H1 (cell line): Measurements from ENCODE around the gene MFAP5. TPM values are rescaled to one million over a fixed set of nuclear protein-coding genes. Genes with fewer than 3 reads are reported as not detected.

Experiments used
- CTCF ChIA-PET: fragments of 300-600 bp; sonication (Branson Sonifier 250); formaldehyde crosslinking; loops from one replicate; lab custom pipeline; 2021; ENCODE audit not compliant: partially characterized antibody; lab: Charles Lee
- POLR2A ChIA-PET: fragments of 300-600 bp; sonication (Branson Sonifier 250); formaldehyde crosslinking; loops from one replicate; lab custom pipeline; 2021; ENCODE audit warnings: inconsistent platforms; ENCODE audit not compliant: partially characterized antibody; lab: Charles Lee
- DNase-seq, 2 experiments: peaks; one replicate each; pipeline versions ENCODE4 v3.0.0 to v3.0.0-alpha.2; 2010 to 2022; ENCODE audit warnings: low spot score in 2 of 2, low read depth in 1 of 2, mixed read lengths in 1 of 2
- FAIRE-seq: peaks from 2 replicates; lab custom pipeline; 2011; peaks lifted over from hg19 to GRCh38; lab: Jason Lieb, UNC
- H2AFZ ChIP-seq: 2 replicates; pipeline ENCODE4 v1.8.1; 2012; ENCODE audit warnings: low read length, inconsistent platforms
- H2AK5ac ChIP-seq: 2 replicates; pipeline ENCODE4 v1.6.1; 2013; ENCODE audit warnings: low read depth, low read length
- H2BK120ac ChIP-seq: replicated peaks from 2 replicates; pipeline ENCODE3; 2013; ENCODE audit warnings: low read depth, low read length, inconsistent platforms
- H2BK12ac ChIP-seq: 2 replicates; pipeline ENCODE4 v1.6.1; 2013; ENCODE audit warnings: low read depth, low read length
- H2BK15ac ChIP-seq: 2 replicates; pipeline ENCODE4 v1.6.1; 2013; ENCODE audit warnings: low read length
- H2BK20ac ChIP-seq: 2 replicates; pipeline ENCODE4 v1.6.1; 2013; ENCODE audit warnings: low read length
- H2BK5ac ChIP-seq: 2 replicates; pipeline ENCODE4 v1.6.1; 2013; ENCODE audit warnings: low read depth, low read length
- H3K14ac ChIP-seq: 2 replicates; pipeline ENCODE4 v1.6.1; 2013; ENCODE audit warnings: inconsistent platforms; ENCODE audit not compliant: insufficient read length
- H3K18ac ChIP-seq: 2 replicates; pipeline ENCODE4 v1.6.1; 2013; ENCODE audit warnings: low read length; ENCODE audit errors: extremely low read depth
- H3K23ac ChIP-seq: 2 replicates; pipeline ENCODE4 v1.6.1; 2013; ENCODE audit warnings: inconsistent platforms; ENCODE audit not compliant: insufficient read length
- H3K23me2 ChIP-seq: 2 replicates; pipeline ENCODE4 v1.6.1; 2013; ENCODE audit warnings: low read depth, low read length
- H3K27ac ChIP-seq: 2 replicates; pipeline ENCODE4 v1.6.1; 2011; ENCODE audit warnings: low read depth, low read length, inconsistent platforms
- H3K27me3 ChIP-seq, 4 experiments: replicated peaks in 1 of 4; 1 replicate in 1 of 4; 2 replicates in 3 of 4; pipeline versions ENCODE4 v1.6.1 to v1.8.1; 2011 to 2013; ENCODE audit warnings: low read length in 3 of 4, mild to moderate bottlenecking in 3 of 4, inconsistent platforms in 2 of 4, mixed read lengths in 2 of 4, moderate library complexity in 1 of 4; ENCODE audit not compliant: control insufficient read depth in 3 of 4, insufficient read depth in 3 of 4; ENCODE audit errors: extremely low read depth in 1 of 4
- H3K36me3 ChIP-seq, 4 experiments: 2 replicates each; pipeline versions ENCODE4 v1.6.1 to v1.8.1; 2011 to 2013; ENCODE audit warnings: mild to moderate bottlenecking in 4 of 4, low read length in 3 of 4, moderate library complexity in 2 of 4, control low read depth in 1 of 4, inconsistent platforms in 1 of 4; ENCODE audit not compliant: insufficient read depth in 4 of 4, control insufficient read depth in 2 of 4
- H3K4ac ChIP-seq: replicated peaks from 2 replicates; pipeline ENCODE3; 2013; ENCODE audit warnings: low read length, low read depth, mixed read lengths, inconsistent platforms; ENCODE audit not compliant: insufficient read length
- H3K4me1 ChIP-seq, 4 experiments: replicated peaks in 1 of 4; 1 replicate in 1 of 4; 2 replicates in 3 of 4; pipeline versions ENCODE4 v1.6.1 to v1.8.1; 2011 to 2013; ENCODE audit warnings: low read length in 3 of 4, inconsistent platforms in 2 of 4, mixed read lengths in 1 of 4; ENCODE audit not compliant: insufficient read depth in 4 of 4, control insufficient read depth in 3 of 4
- H3K4me2 ChIP-seq, 2 experiments: 2 replicates each; pipeline versions ENCODE4 v1.6.1 to v1.8.1; 2011 to 2013; ENCODE audit warnings: low read depth in 2 of 2, low read length in 2 of 2, control low read depth in 1 of 2, inconsistent platforms in 1 of 2, mild to moderate bottlenecking in 1 of 2; ENCODE audit not compliant: insufficient read depth in 1 of 2
- H3K4me3 ChIP-seq, 4 experiments: fragments of 200-600, 300-600 bp in 1 of 4; sonication (generic), shearing (Covaris generic), sonication (Bioruptor Twin) in 1 of 4; 2 replicates each; pipeline versions ENCODE4 v1.5.1 to v1.8.1; 2011 to 2016; ENCODE audit warnings: low read length in 4 of 4, low read depth in 3 of 4, control low read depth in 2 of 4, inconsistent platforms in 2 of 4, mild to moderate bottlenecking in 2 of 4, mixed read lengths in 1 of 4, moderate library complexity in 1 of 4; ENCODE audit not compliant: insufficient read depth in 2 of 4; ENCODE audit errors: extremely low read depth in 1 of 4
- H3K56ac ChIP-seq: replicated peaks from 2 replicates; pipeline ENCODE3; 2013; ENCODE audit warnings: low read depth, mild to moderate bottlenecking, mixed read lengths, low read length, inconsistent platforms; ENCODE audit not compliant: insufficient read length
- H3K79me1 ChIP-seq: 2 replicates; pipeline ENCODE4 v1.6.1; 2013; ENCODE audit warnings: low read depth, low read length, control low read depth
- H3K79me2 ChIP-seq, 2 experiments: 2 replicates each; pipeline versions ENCODE4 v1.6.1 to v1.8.1; 2012 to 2013; ENCODE audit warnings: low read length in 2 of 2, mild to moderate bottlenecking in 2 of 2, inconsistent platforms in 1 of 2; ENCODE audit not compliant: insufficient read depth in 2 of 2, control insufficient read depth in 1 of 2
- H3K9ac ChIP-seq, 4 experiments: replicated peaks in 1 of 4; 1 replicate in 1 of 4; 2 replicates in 3 of 4; pipeline versions ENCODE4 v1.6.1 to v1.8.1; 2011 to 2013; ENCODE audit warnings: low read depth in 3 of 4, low read length in 3 of 4, control low read depth in 2 of 4, mild to moderate bottlenecking in 2 of 4, moderate library complexity in 2 of 4, inconsistent platforms in 1 of 4; ENCODE audit errors: extremely low read depth in 1 of 4
- H3K9me3 ChIP-seq, 2 experiments: 2 replicates each; pipeline versions ENCODE4 v1.6.1 to v1.8.1; 2012 to 2013; ENCODE audit warnings: mild to moderate bottlenecking in 2 of 2, moderate library complexity in 2 of 2, control low read depth in 1 of 2, inconsistent platforms in 1 of 2, low read depth in 1 of 2, low read length in 1 of 2, mixed read lengths in 1 of 2; ENCODE audit not compliant: insufficient read depth in 2 of 2
- H4K20me1 ChIP-seq, 2 experiments: replicated peaks in 1 of 2; 2 replicates each; pipeline versions ENCODE3 to v1.8.1; 2011 to 2013; ENCODE audit warnings: inconsistent platforms in 2 of 2, low read length in 2 of 2, mild to moderate bottlenecking in 1 of 2; ENCODE audit not compliant: insufficient read depth in 2 of 2, control insufficient read depth in 1 of 2
- H4K5ac ChIP-seq: 2 replicates; pipeline ENCODE4 v1.6.1; 2013; ENCODE audit warnings: low read length, low read depth, mixed read lengths, inconsistent platforms; ENCODE audit not compliant: insufficient read length
- H4K8ac ChIP-seq: 2 replicates; pipeline ENCODE4 v1.8.0; 2013; ENCODE audit warnings: mild to moderate bottlenecking, moderate library complexity, low read length, inconsistent platforms; ENCODE audit not compliant: insufficient read depth; ENCODE audit errors: extremely low read depth
- H4K91ac ChIP-seq: replicated peaks from 2 replicates; pipeline ENCODE3; 2013; ENCODE audit warnings: low read length, mixed read lengths, inconsistent platforms; ENCODE audit not compliant: insufficient read length
- CREB1 ChIP-seq: IDR thresholded peaks from 2 replicates; pipeline ENCODE4 v1.6.1; 2012; ENCODE audit warnings: inconsistent platforms
- POLR2AphosphoS5 ChIP-seq: IDR thresholded peaks from 2 replicates; pipeline ENCODE4 v1.6.1; 2011; ENCODE audit warnings: low read depth, low read length
- POU5F1 ChIP-seq: IDR thresholded peaks from 2 replicates; pipeline ENCODE4 v1.6.1; 2011; ENCODE audit warnings: low read depth, mild to moderate bottlenecking, low read length, moderate library complexity
- SAP30 ChIP-seq: fragments of 300-600 bp; sonication (generic); IDR thresholded peaks from 2 replicates; pipeline ENCODE4 v1.7.1; 2012; ENCODE audit warnings: low read length, moderate library complexity, mild to moderate bottlenecking, inconsistent platforms; ENCODE audit not compliant: insufficient read depth, insufficient replicate concordance
- WGBS, 2 experiments: shearing (Covaris generic) in 1 of 2; methylation state at CpG; one replicate each; pipeline versions ENCODE4 v1.1.6 to v1.1.7; 2013 to 2015; ENCODE audit warnings: low lambda C conversion rate in 2 of 2, mixed read lengths in 2 of 2, inconsistent platforms in 1 of 2, low coverage in 1 of 2, missing lambda C conversion rate in 1 of 2; ENCODE audit not compliant: insufficient replicate concordance in 2 of 2, insufficient coverage in 1 of 2, insufficient read length in 1 of 2; ENCODE audit errors: extremely low coverage in 1 of 2, missing lambda C conversion rate in 1 of 2; 5-methylcytosine and 5-hydroxymethylcytosine counted together
- polyA plus RNA-seq, 7 experiments: library from polyadenylated mRNA; depleted of rRNA in 3 of 7; stranded (reverse) in 5 of 7; unstranded in 2 of 7; fragments of >200 nt in 5 of 7; fragments of 200-250 nt in 2 of 7; gene quantifications; 1 replicate in 5 of 7; 2 replicates in 1 of 7; 4 replicates in 1 of 7; pipeline versions ENCODE4 v1.2.1 to v1.2.3, GENCODE V29; 2011 to 2013; ENCODE audit warnings: missing spikeins in 2 of 7, mixed read lengths in 2 of 7
- total RNA-seq: library from RNA; stranded (reverse); fragmentation: NEBNext Ultra II Directional; extraction: Animal tissue kit (Norgen Biotek cat#: 25700); gene quantifications from 2 replicates; pipeline ENCODE4 v1.2.1, GENCODE V29; 2021

MFAP5 gene
- total and polyA plus RNA-seq, 2 of the 8 experiments (the other 6 are each of a cell fraction or from before 2014, with no cell fraction given), result 0.60 to 0.86 TPM

- Histone ChIP-seq H3K23me2 (no peaks in the 10 kb centered on the region; the same call in 1 of the 2 replicates), H3K4me3 (no peak overlapping the region), H3K79me1 (no peaks in the 10 kb centered on the region), H3K4me1 (peaks cover 0 to 11% (median 9%) of the 10 kb centered on the region in 4 experiments; a peak in 6 of 7 replicates), H2AFZ (no peak overlapping the region), H3K27ac (no peak overlapping the region), H3K56ac (no peak overlapping the region), H2BK120ac (no peak overlapping the region), H4K5ac (no peak overlapping the region), H4K20me1 (no peaks in the 10 kb centered on the region), H2BK12ac (no peak overlapping the region), H3K18ac (no peak overlapping the region), H2BK5ac (no peak overlapping the region), H3K36me3 (no peaks in the 10 kb centered on the region), H2BK20ac (no peak overlapping the region), H3K4ac (no peak overlapping the region), H3K14ac (no peak overlapping the region), H3K27me3 (no peaks in the 10 kb centered on the region), H3K9me3 (no peaks in the 10 kb centered on the region), H3K9ac (no peak overlapping the region), H2BK15ac (no peak overlapping the region), H3K23ac (no peak overlapping the region), H2AK5ac (no peak overlapping the region), H4K91ac (no peak overlapping the region), H3K79me2 (no peaks in the 10 kb centered on the region), H3K4me2 (no peak overlapping the region), H4K8ac (no peak overlapping the region)
- ChIA-PET POLR2A (interaction anchor here (0.7 to 1.9 kb wide), 4 partner anchors 8 to 16 kb away, joined by 3 to 5 read pairs (median 4); no protein-coding TSS in a partner anchor), CTCF (interaction anchor here (0.8 to 2.8 kb wide), 14 partner anchors 8 to 373 kb away, joined by 3 to 15 read pairs (median 5); no protein-coding TSS in a partner anchor)
- FAIRE-seq (no peak), DNase-seq (no peak)
- 96% methylated on average over 4 of the region's 4 CpGs; no CpG with 5 or more reads in 1 of the 2 experiments for WGBS, 2 experiments
- no peak for TF ChIP-seq SAP30
- TF ChIP-seq POU5F1, result no peak
- TF ChIP-seq POLR2AphosphoS5, result no peak
- no peak for TF ChIP-seq CREB1
These were observed 14.0 kb upstream of the MFAP5 start for GRCh38 chr12:8676651-8677050.
